Activated CD8-positive, alpha-beta memory T cell treated with anti-CD3 and anti-CD28 coated beads for 4 hours (primary cell): ENCODE results near the gene FOXS1.

Experiments used
- DNase-seq, 2 donors: peaks; one replicate each; pipeline ENCODE4 v3.0.0-alpha.2; 2020; ENCODE audit warnings: low read depth in 2 of 2

FOXS1 gene

GRCh38 chr20:31861135-31861384 is 15.7 kb upstream of the FOXS1 start:
- no peak for DNase-seq

- no peak for DNase-seq
Measured at GRCh38 chr20:31860390-31861134, 15.2 kb upstream of the FOXS1 start.

GRCh38 chr20:31859998-31860380 is 14.6 kb upstream of the FOXS1 start:
- no peak for DNase-seq

GRCh38 chr20:31859266-31859997 is 14.0 kb upstream of the FOXS1 start:
- DNase-seq = no peak

- no peak for DNase-seq
Measured at GRCh38 chr20:31858760-31859083, 13.3 kb upstream of the FOXS1 start.

- no peak for DNase-seq
Measured at GRCh38 chr20:31857861-31858759, 12.7 kb upstream of the FOXS1 start.

- no peak for DNase-seq
Measured at GRCh38 chr20:31856516-31856915, 11.1 kb upstream of the FOXS1 start.

GRCh38 chr20:31853481-31853880 is 8.1 kb upstream of the FOXS1 start:
- no peak for DNase-seq

GRCh38 chr20:31851240-31851955 is 6.0 kb upstream of the FOXS1 start:
- no peak for DNase-seq

- no peak for DNase-seq
Measured at GRCh38 chr20:31849306-31849930, 4.0 kb upstream of the FOXS1 start.

- DNase-seq = no peak
Measured at GRCh38 chr20:31848088-31848999, 2.9 kb upstream of the FOXS1 start.

GRCh38 chr20:31846793-31847138 is 1.4 kb upstream of the FOXS1 start:
- DNase-seq = no peak

- DNase-seq = no peak
Measured at GRCh38 chr20:31844737-31845299, 586 bp downstream of the FOXS1 start.

GRCh38 chr20:31843881-31844280 is 1.5 kb downstream of the FOXS1 start:
- no peak for DNase-seq

- DNase-seq = no peak
Measured at GRCh38 chr20:31843288-31843687, 2.1 kb downstream of the FOXS1 start.

- DNase-seq = no peak
Measured at GRCh38 chr20:31842471-31843157, 2.8 kb downstream of the FOXS1 start.

- no peak for DNase-seq
Measured at GRCh38 chr20:31841928-31842327, 3.5 kb downstream of the FOXS1 start.

GRCh38 chr20:31840906-31841816 is 4.2 kb downstream of the FOXS1 start:
- no peak for DNase-seq
